Endothelial cell of umbilical vein (primary cell): ENCODE measurements around the gene ZNRD2. TPM values are rescaled to one million over a fixed set of nuclear protein-coding genes. Genes with fewer than 3 reads are reported as not detected.

Experiments
- BruUV-seq: library from RNA; stranded (reverse); fragments of 400-500 nt; replicated peaks from 2 replicates; lab custom pipeline; 2021; lab: Mats Ljungman, UMichigan
- CTCF ChIA-PET: fragments of 300-600, 350-600 bp; sonication (Branson Sonifier 250); formaldehyde crosslinking; loops from one replicate; lab custom pipeline; 2021; ENCODE audit warnings: antibody characterized with exemption, inconsistent platforms; lab: Charles Lee
- POLR2A ChIA-PET: fragments of 300-600, 350-600 bp; sonication (Branson Sonifier 250); formaldehyde crosslinking; loops from one replicate; lab custom pipeline; 2021; ENCODE audit warnings: antibody characterized with exemption, inconsistent platforms; lab: Charles Lee
- DNase-seq: peaks from one replicate; pipeline ENCODE4 v3.0.0-alpha.2; 2011; ENCODE audit warnings: low read depth, low spot score
- FAIRE-seq: peaks from 2 replicates; lab custom pipeline; 2011; peaks lifted over from hg19 to GRCh38; lab: Jason Lieb, UNC
- H2AFZ ChIP-seq: 2 replicates; pipeline ENCODE4 v1.6.0; 2012; ENCODE audit warnings: low read depth, low read length, control low read depth, inconsistent platforms
- H3K27ac ChIP-seq: 2 replicates; pipeline ENCODE4 v1.5.1; 2011; ENCODE audit warnings: low read depth, mild to moderate bottlenecking, control low read depth, low read length, moderate library complexity; ENCODE audit not compliant: insufficient read depth
- H3K27me3 ChIP-seq, 2 experiments: 2 replicates each; pipeline versions ENCODE4 v1.6.0 to v1.6.1; 2011; ENCODE audit warnings: low read length in 2 of 2, mixed read lengths in 1 of 2; ENCODE audit not compliant: control insufficient read depth in 2 of 2, insufficient read depth in 2 of 2
- H3K36me3 ChIP-seq, 2 experiments: 2 replicates in 1 of 2; 3 replicates in 1 of 2; pipeline ENCODE4 v1.5.1; 2011; ENCODE audit warnings: low read length in 2 of 2, mild to moderate bottlenecking in 1 of 2, moderate library complexity in 1 of 2; ENCODE audit not compliant: control insufficient read depth in 2 of 2, insufficient read depth in 2 of 2; ENCODE audit errors: extremely low read depth in 1 of 2
- H3K4me1 ChIP-seq: 3 replicates; pipeline ENCODE4 v1.5.1; 2011; ENCODE audit warnings: mild to moderate bottlenecking, low read length; ENCODE audit not compliant: control insufficient read depth, insufficient read depth; ENCODE audit errors: extremely low read depth
- H3K4me2 ChIP-seq: 2 replicates; pipeline ENCODE4 v1.6.1; 2011; ENCODE audit warnings: low read length, control low read depth, mixed read lengths; ENCODE audit not compliant: insufficient read depth
- H3K4me3 ChIP-seq, 3 experiments: fragments of 200-600 bp in 1 of 3; sonication (generic), shearing (Covaris generic) in 1 of 3; replicated peaks in 1 of 3; 2 replicates each; pipeline ENCODE4 v1.5.1; 2011 to 2016; ENCODE audit warnings: control low read depth in 3 of 3, low read length in 3 of 3, mild to moderate bottlenecking in 2 of 3, inconsistent platforms in 1 of 3, low read depth in 1 of 3, moderate library complexity in 1 of 3; ENCODE audit not compliant: insufficient read depth in 1 of 3
- H3K79me2 ChIP-seq: 2 replicates; pipeline ENCODE4 v1.6.0; 2012; ENCODE audit warnings: low read length, inconsistent platforms; ENCODE audit not compliant: control insufficient read depth, insufficient read depth
- H3K9ac ChIP-seq: replicated peaks from 2 replicates; pipeline ENCODE3; 2011; ENCODE audit warnings: low read length, control low read depth; ENCODE audit not compliant: insufficient read depth; ENCODE audit errors: extremely low read depth
- H3K9me1 ChIP-seq: replicated peaks from 3 replicates; pipeline ENCODE4 v1.6.0; 2011; ENCODE audit warnings: mild to moderate bottlenecking, low read length; ENCODE audit not compliant: control insufficient read depth, insufficient read depth; ENCODE audit errors: extremely low read depth
- H3K9me3 ChIP-seq: replicated peaks from 2 replicates; pipeline ENCODE4 v1.5.1; 2012; ENCODE audit warnings: low read length, inconsistent platforms; ENCODE audit not compliant: control insufficient read depth, insufficient read depth
- H4K20me1 ChIP-seq: replicated peaks from 2 replicates; pipeline ENCODE3; 2011; ENCODE audit warnings: mild to moderate bottlenecking, low read length; ENCODE audit not compliant: control insufficient read depth, insufficient read depth; ENCODE audit errors: extremely low read depth
- EZH2 ChIP-seq: IDR thresholded peaks from 2 replicates; pipeline ENCODE4 v1.6.1; 2012; ENCODE audit warnings: borderline replicate concordance, low read depth, mild to moderate bottlenecking, moderate library complexity, low read length, inconsistent platforms; ENCODE audit not compliant: severe bottlenecking
- FOS ChIP-seq: IDR thresholded peaks from 2 replicates; pipeline ENCODE4 v1.6.1; 2011; ENCODE audit warnings: mild to moderate bottlenecking, low read length, moderate library complexity, borderline replicate concordance; ENCODE audit not compliant: insufficient read depth
- GATA2 ChIP-seq: IDR thresholded peaks from 2 replicates; pipeline ENCODE4 v1.7.0; 2011; ENCODE audit warnings: low read depth, mild to moderate bottlenecking, moderate library complexity, mixed read lengths, low read length; ENCODE audit not compliant: insufficient read length, insufficient read depth
- JUN ChIP-seq: IDR thresholded peaks from 2 replicates; pipeline ENCODE4 v1.6.1; 2011; ENCODE audit warnings: borderline replicate concordance, low read depth; ENCODE audit not compliant: insufficient read length, insufficient read depth
- MYC ChIP-seq: IDR thresholded peaks from one replicate; pipeline ENCODE4 v1.6.1; 2011; ENCODE audit warnings: mild to moderate bottlenecking, low read depth, low read length
- POLR2A ChIP-seq: IDR thresholded peaks from 2 replicates; pipeline ENCODE4 v1.6.1; 2012; ENCODE audit warnings: low read depth, mild to moderate bottlenecking, control low read depth, low read length
- POLR2AphosphoS5 ChIP-seq: IDR thresholded peaks from 2 replicates; pipeline ENCODE4 v1.6.1; 2012; ENCODE audit warnings: low read depth, mild to moderate bottlenecking, control low read depth, low read length, moderate library complexity; ENCODE audit not compliant: insufficient read depth
- dilution Hi-C: fragments of 300-500 bp; cut with MboI; formaldehyde crosslinking; loops from one replicate; pipeline ENCODE4 v1.15.0; 2019; ENCODE audit warnings: low sequenced_read_pairs; ENCODE audit not compliant: extremely low pct_ligation_motif_present
- intact Hi-C: fragments of 100-400 bp; cut with micrococcal nuclease; formaldehyde crosslinking; loops from one replicate; pipeline ENCODE4 v1.10.0; 2022
- polyA plus RNA-seq, 4 experiments: library from polyadenylated mRNA; depleted of rRNA in 3 of 4; stranded (reverse) in 3 of 4; unstranded in 1 of 4; fragments of >200 nt; gene quantifications; 2 replicates each; pipeline versions ENCODE4 v1.2.1 to v1.2.3, GENCODE V29; 2011 to 2012; ENCODE audit warnings: missing spikeins in 1 of 4
- total RNA-seq: library from RNA; stranded (reverse); gene quantifications from 2 replicates; pipeline ENCODE4 v1.2.3, GENCODE V29; 2021
- TF ChIP-seq, protein P1 (sequence below), 2 donors: IDR thresholded peaks; 1 replicate in 1 of 2; 2 replicates in 1 of 2; pipeline ENCODE4 v1.5.1; 2011; ENCODE audit warnings: low read length in 2 of 2, mild to moderate bottlenecking in 2 of 2, moderate library complexity in 2 of 2, control low read depth in 1 of 2, inconsistent platforms in 1 of 2, low read depth in 1 of 2; ENCODE audit not compliant: insufficient read depth in 1 of 2; ENCODE audit errors: extremely low read depth in 1 of 2
- TF ChIP-seq, protein P2 (sequence below): IDR thresholded peaks from 2 replicates; pipeline ENCODE4 v1.6.1; 2011; ENCODE audit not compliant: insufficient read depth, insufficient read length

Gene ZNRD2
- total and polyA plus RNA-seq, 2 donors (not counting 3 experiments of a cell fraction or from before 2014, with no cell fraction given): 40.8 to 96.7 TPM

DNA sequence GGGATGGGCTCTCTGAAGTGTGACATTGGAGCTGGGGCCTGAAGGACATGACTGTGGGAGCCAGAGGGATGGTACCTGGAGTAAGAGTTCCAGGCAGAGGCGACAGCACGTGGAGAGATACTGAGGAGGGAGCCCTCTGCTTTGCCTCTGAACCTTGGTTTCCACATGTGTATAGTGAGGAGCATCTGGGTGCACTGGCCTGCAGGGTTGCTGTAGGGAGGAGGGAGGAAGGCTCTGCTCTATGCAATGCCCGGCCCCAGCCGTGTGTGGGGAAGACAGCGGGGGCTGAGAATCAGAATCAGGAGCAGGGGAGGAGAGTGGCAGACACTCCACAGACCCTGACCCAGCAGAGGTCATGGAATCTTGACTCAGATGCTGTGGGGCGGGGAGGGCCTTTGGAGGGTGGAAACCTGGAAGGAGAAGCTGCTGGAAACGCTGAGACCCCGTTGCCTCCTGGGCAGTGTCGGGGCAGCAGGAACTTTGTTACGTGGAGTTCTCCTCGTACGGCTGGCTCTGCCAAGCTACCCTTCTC, 41.4 kb upstream of the ZNRD2 start:
- Histone ChIP-seq H3K27me3 (no peaks in the 10 kb centered on the region), H3K79me2 (peaks cover 21% of the 10 kb centered on the region), H4K20me1 (no peaks in the 10 kb centered on the region), H3K27ac (no peak overlapping the region), H3K4me1 (peaks cover 11% of the 10 kb centered on the region), H3K9ac (no peak overlapping the region), H3K9me3 (no peaks in the 10 kb centered on the region), H3K4me2 (no peak overlapping the region), H2AFZ (no peak overlapping the region), H3K9me1 (no peaks in the 10 kb centered on the region), H3K36me3 (peaks cover 16 to 43% of the 10 kb centered on the region in 2 experiments), H3K4me3 (no peak overlapping the region)
- intact Hi-C loops (no loop called here), dilution Hi-C loops (no loop called here)
- ChIA-PET CTCF (interaction anchor here (0.8 kb wide), 1 partner anchor 12 kb away, joined by 3 read pairs; no protein-coding TSS in a partner anchor), POLR2A (no interaction called here)
- no peak for FAIRE-seq
- BruUV-seq: no TSS peak
- TF ChIP-seq FOS: no peak
- TF ChIP-seq POLR2AphosphoS5: no peak
- no peak for TF ChIP-seq MYC
- no peak for TF ChIP-seq POLR2A
- TF ChIP-seq, protein P1, sequence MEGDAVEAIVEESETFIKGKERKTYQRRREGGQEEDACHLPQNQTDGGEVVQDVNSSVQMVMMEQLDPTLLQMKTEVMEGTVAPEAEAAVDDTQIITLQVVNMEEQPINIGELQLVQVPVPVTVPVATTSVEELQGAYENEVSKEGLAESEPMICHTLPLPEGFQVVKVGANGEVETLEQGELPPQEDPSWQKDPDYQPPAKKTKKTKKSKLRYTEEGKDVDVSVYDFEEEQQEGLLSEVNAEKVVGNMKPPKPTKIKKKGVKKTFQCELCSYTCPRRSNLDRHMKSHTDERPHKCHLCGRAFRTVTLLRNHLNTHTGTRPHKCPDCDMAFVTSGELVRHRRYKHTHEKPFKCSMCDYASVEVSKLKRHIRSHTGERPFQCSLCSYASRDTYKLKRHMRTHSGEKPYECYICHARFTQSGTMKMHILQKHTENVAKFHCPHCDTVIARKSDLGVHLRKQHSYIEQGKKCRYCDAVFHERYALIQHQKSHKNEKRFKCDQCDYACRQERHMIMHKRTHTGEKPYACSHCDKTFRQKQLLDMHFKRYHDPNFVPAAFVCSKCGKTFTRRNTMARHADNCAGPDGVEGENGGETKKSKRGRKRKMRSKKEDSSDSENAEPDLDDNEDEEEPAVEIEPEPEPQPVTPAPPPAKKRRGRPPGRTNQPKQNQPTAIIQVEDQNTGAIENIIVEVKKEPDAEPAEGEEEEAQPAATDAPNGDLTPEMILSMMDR (IDR thresholded peaks at IDR 0.05; ENCODE audit: extremely low read depth in 1 of 2, insufficient read depth in 1 of 2, low read depth in 1 of 2, low read length in 2 of 2): no peak
- no peak for TF ChIP-seq EZH2
- TF ChIP-seq JUN: no peak
- TF ChIP-seq GATA2: no peak
- TF ChIP-seq, protein P2, sequence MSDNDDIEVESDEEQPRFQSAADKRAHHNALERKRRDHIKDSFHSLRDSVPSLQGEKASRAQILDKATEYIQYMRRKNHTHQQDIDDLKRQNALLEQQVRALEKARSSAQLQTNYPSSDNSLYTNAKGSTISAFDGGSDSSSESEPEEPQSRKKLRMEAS: no peak
- DNase-seq: no peak
